DOHH2 (cell line): Measurements from ENCODE around the gene MGMT.

ENCODE experiments used
- CTCF ChIP-seq: fragments of 200-600 bp; sonication (generic); IDR thresholded peaks from one replicate; pipeline ENCODE4 v1.5.1; 2014; ENCODE audit warnings: antibody characterized with exemption, mild to moderate bottlenecking, low read depth, low read length; ENCODE audit not compliant: poor library complexity, severe bottlenecking
- EZH2phosphoT487 ChIP-seq: fragments of 200-600 bp; sonication (generic); IDR thresholded peaks from 2 replicates; pipeline ENCODE4 v1.6.1; 2017; ENCODE audit warnings: borderline replicate concordance, mild to moderate bottlenecking, antibody characterized with exemption, low read length, moderate library complexity, mixed read lengths

- no peak for TF ChIP-seq CTCF
- TF ChIP-seq EZH2phosphoT487, result no peak
These were observed 136.0 kb downstream of the MGMT start for GRCh38 chr10:129602938-129603535.
